HG02571 (cell line): ENCODE results near the gene LGALSL.
A peak's percentile ranks its signal among the peaks of the same experiment; 100 is the strongest.

Experiments used
- ATAC-seq: cut with Tn5 transposase; IDR thresholded peaks from one replicate; pipeline ENCODE4 v1.9.1; 2021; ENCODE audit warnings: mild to moderate bottlenecking, moderate library complexity; ENCODE audit not compliant: unreplicated experiment

The LGALSL gene

GRCh38 chr2:64470071-64470470 is 16.1 kb downstream of the LGALSL start:
- no peak for ATAC-seq

DNA sequence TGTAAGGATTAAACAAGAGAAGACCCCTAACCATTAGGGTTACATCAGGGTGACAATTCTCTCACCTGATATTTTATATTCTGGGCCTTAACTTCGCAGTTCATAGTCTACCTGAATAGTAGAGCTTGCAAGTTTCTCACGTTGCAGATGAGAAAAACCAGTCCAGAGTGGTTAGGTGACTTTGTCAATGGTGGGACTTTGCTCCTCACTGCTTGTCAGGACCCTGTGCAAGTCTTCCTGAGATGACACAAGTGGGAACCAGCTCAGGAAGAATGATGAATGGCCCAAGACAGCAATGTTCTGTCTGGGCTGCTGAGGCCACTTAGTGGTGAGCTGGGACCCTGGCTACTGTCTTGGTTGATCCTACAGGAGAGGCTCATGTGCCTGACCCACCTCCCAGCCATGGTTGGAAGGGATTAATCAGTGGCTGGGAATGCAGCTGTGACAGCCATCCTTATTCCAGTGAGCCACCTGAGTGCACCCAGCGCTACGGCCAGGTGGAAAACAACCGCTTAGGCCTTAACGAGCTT is 16.9 kb downstream of the LGALSL start:
- ATAC-seq, result no peak

GRCh38 chr2:64471600-64471999 is 17.6 kb downstream of the LGALSL start:
- no peak for ATAC-seq

GRCh38 chr2:64472881-64473280 is 18.9 kb downstream of the LGALSL start:
- ATAC-seq, result no peak

GRCh38 chr2:64474121-64474571 is 20.2 kb downstream of the LGALSL start:
- ATAC-seq, result no peak

DNA sequence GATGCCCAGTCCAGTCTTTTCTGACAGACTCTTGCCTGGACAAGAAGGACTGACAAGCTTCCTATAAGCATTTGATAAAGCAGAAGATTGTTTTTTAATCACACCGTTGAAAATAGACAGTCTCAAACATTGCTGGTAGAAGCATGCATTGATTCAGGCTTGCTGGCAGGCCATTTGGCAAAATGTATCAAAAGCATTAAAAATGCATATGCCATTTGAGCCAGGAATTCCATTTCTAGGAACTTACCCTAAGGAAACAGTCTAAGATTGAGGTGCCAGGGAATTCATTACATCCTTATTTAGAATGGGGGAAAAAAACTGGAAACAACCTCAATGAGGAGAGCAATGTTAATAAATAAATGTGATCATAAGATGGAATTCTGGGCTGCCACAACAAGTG is 20.7 kb downstream of the LGALSL start:
- no peak for ATAC-seq

- ATAC-seq, result no peak
Observed at GRCh38 chr2:64477037-64477436, 23.1 kb downstream of the LGALSL start.

DNA sequence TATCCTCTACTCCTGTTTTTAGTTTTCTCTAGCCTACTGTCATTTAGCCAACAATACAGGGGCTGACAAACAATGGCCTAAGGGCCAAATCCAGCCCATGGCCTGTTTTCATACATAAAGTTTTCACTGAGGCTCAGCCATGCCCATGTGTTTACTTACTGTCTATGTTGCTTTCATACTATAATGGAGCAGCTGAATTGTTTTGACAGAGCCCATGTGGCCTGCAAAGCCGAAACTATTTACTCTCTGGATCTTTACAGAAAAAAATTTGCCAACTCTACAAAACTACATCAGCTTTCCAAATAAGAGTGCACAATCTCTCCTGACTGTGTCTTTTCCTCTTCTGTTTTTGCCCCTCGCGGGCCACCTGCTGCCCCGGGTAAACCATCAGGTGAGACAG is 24.0 kb downstream of the LGALSL start:
- no peak for ATAC-seq

DNA sequence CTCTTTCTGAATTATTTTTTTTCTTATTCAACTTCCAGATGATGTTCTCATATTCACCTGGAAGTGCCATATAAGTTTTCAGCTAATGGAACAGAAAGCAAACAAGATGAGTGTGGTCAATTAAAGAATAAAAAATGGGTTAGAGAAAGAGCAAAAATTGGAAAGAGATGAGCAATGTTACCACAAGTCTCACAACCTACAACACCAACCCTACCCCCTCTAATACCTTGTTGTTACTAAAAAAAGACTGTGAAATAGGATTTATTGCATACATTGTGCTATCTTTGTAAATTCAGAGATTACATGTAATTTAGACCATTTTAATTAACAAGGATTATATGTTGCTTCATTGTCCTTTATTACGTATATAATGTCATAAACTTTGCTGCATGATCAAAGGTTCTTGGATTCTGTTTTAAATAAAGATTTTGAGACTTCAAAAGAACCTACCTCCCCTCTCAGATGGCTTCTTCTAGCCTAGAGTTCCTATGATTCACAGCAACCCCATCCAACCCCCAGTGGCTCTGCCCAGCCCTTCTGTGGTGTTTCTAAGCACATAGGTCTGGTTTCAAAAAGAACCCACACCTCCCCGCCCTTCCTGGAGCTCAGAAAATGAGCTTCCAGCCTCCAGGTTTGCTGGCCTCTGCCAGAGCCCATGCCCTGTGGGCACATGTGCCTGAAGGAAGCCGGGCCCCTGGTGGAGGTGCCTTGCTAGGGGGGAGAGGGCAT is 24.7 kb downstream of the LGALSL start:
- no peak for ATAC-seq

DNA sequence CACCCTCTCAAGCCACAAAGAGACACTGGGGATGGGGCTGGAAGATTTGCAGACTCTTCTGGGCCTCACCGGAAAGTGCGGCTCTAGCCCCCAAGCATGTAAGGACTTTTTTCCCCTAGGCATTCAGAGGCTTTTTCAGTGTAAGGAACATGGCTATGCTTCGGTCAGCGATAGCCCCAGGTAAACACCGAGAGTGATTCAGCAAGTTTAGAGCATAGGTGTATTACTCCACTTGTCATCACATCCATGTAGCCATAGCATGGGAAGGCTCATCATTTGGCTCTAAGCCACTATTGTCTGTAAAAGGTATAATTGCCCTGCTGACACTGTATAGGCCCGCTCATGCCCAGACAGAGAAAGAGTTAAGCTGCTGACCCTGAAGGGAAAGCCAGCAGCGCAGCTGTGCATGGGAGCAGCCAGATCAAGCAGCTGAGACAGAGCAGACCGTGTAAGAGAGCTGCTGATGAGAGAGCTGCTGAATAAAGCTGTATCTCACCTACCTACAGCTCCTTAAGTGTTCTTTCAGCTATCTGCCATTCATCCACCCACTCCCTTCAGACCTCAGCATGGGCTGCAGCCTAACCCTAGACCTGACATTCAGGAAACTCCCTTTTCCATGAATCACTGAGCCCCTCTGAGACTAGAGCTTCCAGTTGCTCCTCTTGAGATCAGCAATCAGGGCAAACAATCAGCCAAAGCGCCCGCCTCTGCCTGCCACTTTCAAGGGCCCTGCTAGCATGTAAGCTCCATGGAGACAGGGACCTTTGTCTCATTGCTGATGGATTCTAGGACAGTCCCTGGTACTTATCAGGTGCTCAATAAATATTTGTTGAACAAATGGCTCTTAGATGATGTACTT is 25.5 kb downstream of the LGALSL start:
- no peak for ATAC-seq

GRCh38 chr2:64481665-64482064 is 27.7 kb downstream of the LGALSL start:
- no peak for ATAC-seq

- ATAC-seq, result no peak
Observed at GRCh38 chr2:64482243-64482642, 28.3 kb downstream of the LGALSL start.

DNA sequence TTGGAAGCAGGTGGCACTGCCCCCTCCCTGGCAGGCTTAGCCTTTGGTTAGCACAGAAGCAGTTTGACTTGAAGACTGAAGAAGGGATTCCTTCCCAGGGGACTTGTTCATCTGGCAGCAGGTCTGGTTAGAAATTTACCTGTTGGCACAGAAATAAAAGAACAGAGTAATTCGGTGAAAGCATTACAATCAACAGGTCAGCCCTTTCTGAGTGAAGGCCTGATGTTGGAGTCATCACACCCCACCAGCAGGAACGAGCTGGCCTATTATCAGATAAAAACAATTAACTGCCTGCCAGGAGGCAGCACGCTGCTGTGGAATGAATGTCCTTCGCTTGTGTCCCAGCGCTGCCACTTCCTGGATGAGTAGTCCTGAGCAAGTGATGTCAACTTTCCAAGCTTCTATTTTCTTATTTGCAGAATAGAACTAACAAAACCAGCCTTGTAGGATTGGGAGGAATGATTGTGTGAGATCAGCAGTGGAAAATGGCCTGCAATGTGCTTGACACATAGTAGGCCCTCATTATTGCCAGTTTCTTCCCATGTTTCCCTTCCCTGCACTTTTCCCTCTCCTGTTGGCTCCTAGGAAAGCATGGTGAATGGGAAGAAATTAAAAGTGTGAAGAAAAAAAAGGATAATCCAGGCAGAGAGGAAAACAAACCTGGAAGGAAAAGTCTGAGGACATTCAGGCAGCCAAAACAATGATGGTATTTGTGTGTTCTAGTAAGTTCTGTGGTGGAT is 29.0 kb downstream of the LGALSL start:
- ATAC-seq, result no peak

GRCh38 chr2:64485331-64485730 is 31.4 kb downstream of the LGALSL start:
- ATAC-seq, result no peak

- ATAC-seq, result no peak
Observed at GRCh38 chr2:64485961-64486360, 32.0 kb downstream of the LGALSL start.

DNA sequence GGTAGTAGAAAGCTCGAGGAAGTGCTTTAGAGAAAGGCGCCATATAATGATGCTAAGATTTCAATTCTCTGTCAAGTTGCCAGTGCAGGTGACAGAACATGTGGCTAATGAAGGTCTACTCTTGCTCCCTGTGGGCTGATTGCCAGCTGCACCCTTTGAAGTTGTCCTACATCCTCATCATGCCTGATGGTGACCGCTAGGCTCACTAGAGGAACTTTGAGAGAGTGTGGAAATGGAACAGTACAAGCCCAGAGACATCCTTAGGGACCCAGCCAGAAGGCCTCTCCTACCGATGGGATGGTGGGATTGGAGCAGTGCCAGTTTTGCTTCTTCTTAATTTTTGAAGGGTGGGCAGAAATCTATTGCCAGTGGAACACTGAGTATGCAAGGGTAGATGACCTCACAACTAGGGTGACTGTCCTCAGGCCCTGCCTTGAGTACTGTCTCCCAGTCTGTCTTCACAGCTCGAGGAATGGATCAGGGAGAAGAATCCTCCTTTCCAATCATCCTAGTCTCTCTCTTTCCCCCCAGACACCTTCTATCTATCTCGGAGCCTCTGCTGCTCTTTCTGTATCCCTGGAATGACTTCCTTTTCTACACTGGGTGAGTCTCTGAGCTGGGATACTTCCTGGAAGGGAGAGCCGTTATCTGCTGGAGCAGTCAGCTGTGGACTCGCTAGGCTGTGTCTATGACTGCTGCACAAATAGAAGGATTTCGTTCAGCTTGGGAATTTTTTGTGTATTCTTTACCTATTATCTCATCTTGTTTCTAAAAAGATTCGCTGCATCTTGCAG is 33.5 kb downstream of the LGALSL start:
- no peak for ATAC-seq

- ATAC-seq, result peak; percentile 64
Observed at GRCh38 chr2:64488050-64488974, 34.4 kb downstream of the LGALSL start.

- ATAC-seq, result no peak
Observed at GRCh38 chr2:64489081-64489751, 35.3 kb downstream of the LGALSL start.

- ATAC-seq, result no peak
Observed at GRCh38 chr2:64491426-64491825, 37.5 kb downstream of the LGALSL start.
